Neural cell (in vitro differentiated cells): Measurements from ENCODE around the gene UBE2O. TPM values are rescaled to one million over a fixed set of nuclear protein-coding genes. Genes with fewer than 3 reads are reported as not detected.

Experiments
- H2AFZ ChIP-seq: fragments of 200-600, 300-800 bp; sonication (generic), shearing (Covaris generic); 2 replicates; pipeline ENCODE4 v1.6.0; 2014; ENCODE audit warnings: low read depth, mild to moderate bottlenecking, antibody characterized with exemption, low read length, moderate library complexity
- H3F3A ChIP-seq: fragments of 200-600 bp; shearing (Covaris generic); 2 replicates; pipeline ENCODE4 v1.6.1; 2016; ENCODE audit warnings: mild to moderate bottlenecking, moderate library complexity, mixed read lengths, antibody characterized with exemption, low read length; ENCODE audit not compliant: insufficient read depth, poor library complexity, severe bottlenecking
- H3K27ac ChIP-seq: fragments of 200-600, 300-800 bp; sonication (generic), shearing (Covaris generic); 2 replicates; pipeline ENCODE4 v1.5.1; 2014; ENCODE audit warnings: mild to moderate bottlenecking, low read length, moderate library complexity
- H3K27me3 ChIP-seq: fragments of 300-800, 200-600 bp; sonication (generic), shearing (Covaris generic); 2 replicates; pipeline ENCODE4 v1.6.0; 2014; ENCODE audit warnings: mild to moderate bottlenecking, low read depth, low read length, moderate library complexity; ENCODE audit not compliant: insufficient read depth
- H3K36me3 ChIP-seq: fragments of 300-800, 200-600 bp; sonication (generic), shearing (Covaris generic); 2 replicates; pipeline ENCODE4 v1.5.1; 2014; ENCODE audit warnings: mild to moderate bottlenecking, antibody characterized with exemption, low read length, moderate library complexity; ENCODE audit not compliant: insufficient read depth
- H3K4me2 ChIP-seq: fragments of 300-800, 200-600 bp; sonication (generic), shearing (Covaris generic); 2 replicates; pipeline ENCODE4 v1.6.0; 2014; ENCODE audit warnings: mild to moderate bottlenecking, low read length
- H3K4me3 ChIP-seq: fragments of 300-800, 200-600 bp; sonication (generic), shearing (Covaris generic); 2 replicates; pipeline ENCODE4 v1.5.1; 2014; ENCODE audit warnings: mild to moderate bottlenecking, low read length, moderate library complexity
- H3K79me2 ChIP-seq: fragments of 200-600 bp; shearing (Covaris generic); replicated peaks from 2 replicates; pipeline ENCODE4 v1.6.0; 2014; ENCODE audit warnings: mild to moderate bottlenecking, low read length, moderate library complexity; ENCODE audit not compliant: insufficient read depth
- H3K9ac ChIP-seq: fragments of 300-800, 200-600 bp; sonication (generic), shearing (Covaris generic); 2 replicates; pipeline ENCODE4 v1.6.1; 2016; ENCODE audit warnings: mild to moderate bottlenecking, low read length, mixed read lengths
- H3K9me2 ChIP-seq: fragments of 200-600 bp; shearing (Covaris generic); 2 replicates; pipeline ENCODE4 v1.6.1; 2016; ENCODE audit warnings: mild to moderate bottlenecking, low read length, mixed read lengths; ENCODE audit not compliant: insufficient read depth
- H3K9me3 ChIP-seq: fragments of 200-600, 300-800 bp; sonication (generic), shearing (Covaris generic); 2 replicates; pipeline ENCODE4 v1.6.1; 2016; ENCODE audit warnings: mild to moderate bottlenecking, mixed run types, low read length, moderate library complexity, mixed read lengths
- H4K20me1 ChIP-seq: fragments of 200-600 bp; shearing (Covaris generic); 2 replicates; pipeline ENCODE4 v1.6.1; 2016; ENCODE audit warnings: mild to moderate bottlenecking, mixed run types; ENCODE audit not compliant: insufficient read depth
- EP300 ChIP-seq: fragments of 450-650 bp; conservative IDR thresholded peaks from 2 replicates; pipeline ENCODE4 v1.6.1; 2014; ENCODE audit warnings: antibody characterized with exemption, mild to moderate bottlenecking, moderate library complexity; ENCODE audit not compliant: poor library complexity, severe bottlenecking
- EZH2 ChIP-seq: fragments of 200-600, 300-800 bp; shearing (Covaris generic), sonication (generic); IDR thresholded peaks from 2 replicates; pipeline ENCODE4 v1.6.1; 2014; ENCODE audit warnings: antibody characterized with exemption, low read length, borderline replicate concordance, mild to moderate bottlenecking; ENCODE audit not compliant: insufficient read depth, poor library complexity, severe bottlenecking
- MXI1 ChIP-seq: fragments of 450-650 bp; conservative IDR thresholded peaks from 2 replicates; pipeline ENCODE4 v1.6.1; 2014; ENCODE audit warnings: antibody characterized with exemption, mild to moderate bottlenecking; ENCODE audit not compliant: poor library complexity, severe bottlenecking
- POLR2AphosphoS5 ChIP-seq: IDR thresholded peaks from 2 replicates; pipeline ENCODE4 v1.6.1; 2012
- RAD21 ChIP-seq: fragments of 450-650 bp; conservative IDR thresholded peaks from 2 replicates; pipeline ENCODE4 v1.6.1; 2014; ENCODE audit warnings: antibody characterized with exemption, mild to moderate bottlenecking, moderate library complexity
- SMC3 ChIP-seq: fragments of 450-650 bp; conservative IDR thresholded peaks from 2 replicates; pipeline ENCODE4 v1.6.1; 2014; ENCODE audit warnings: antibody characterized with exemption, mild to moderate bottlenecking, moderate library complexity; ENCODE audit not compliant: poor library complexity
- TAF1 ChIP-seq: IDR thresholded peaks from 2 replicates; pipeline ENCODE4 v1.6.1; 2012; ENCODE audit warnings: low read depth
- polyA plus RNA-seq: library from polyadenylated mRNA; depleted of rRNA; stranded (reverse); fragments of >200 nt; gene quantifications from 2 replicates; pipeline ENCODE4 v1.2.3, GENCODE V29; 2014
- TF ChIP-seq, protein P1 (sequence below): fragments of 450-650 bp; IDR thresholded peaks from 2 replicates; pipeline ENCODE4 v1.5.1; 2014; ENCODE audit warnings: antibody characterized with exemption, mild to moderate bottlenecking, moderate library complexity; ENCODE audit not compliant: poor library complexity, severe bottlenecking
- TF ChIP-seq, protein P2 (sequence below): IDR thresholded peaks from 2 replicates; pipeline ENCODE4 v1.6.1; 2012; ENCODE audit warnings: borderline replicate concordance

The UBE2O gene
- polyA plus RNA-seq, 1 donor from 2014 or later = 28.0 TPM

DNA sequence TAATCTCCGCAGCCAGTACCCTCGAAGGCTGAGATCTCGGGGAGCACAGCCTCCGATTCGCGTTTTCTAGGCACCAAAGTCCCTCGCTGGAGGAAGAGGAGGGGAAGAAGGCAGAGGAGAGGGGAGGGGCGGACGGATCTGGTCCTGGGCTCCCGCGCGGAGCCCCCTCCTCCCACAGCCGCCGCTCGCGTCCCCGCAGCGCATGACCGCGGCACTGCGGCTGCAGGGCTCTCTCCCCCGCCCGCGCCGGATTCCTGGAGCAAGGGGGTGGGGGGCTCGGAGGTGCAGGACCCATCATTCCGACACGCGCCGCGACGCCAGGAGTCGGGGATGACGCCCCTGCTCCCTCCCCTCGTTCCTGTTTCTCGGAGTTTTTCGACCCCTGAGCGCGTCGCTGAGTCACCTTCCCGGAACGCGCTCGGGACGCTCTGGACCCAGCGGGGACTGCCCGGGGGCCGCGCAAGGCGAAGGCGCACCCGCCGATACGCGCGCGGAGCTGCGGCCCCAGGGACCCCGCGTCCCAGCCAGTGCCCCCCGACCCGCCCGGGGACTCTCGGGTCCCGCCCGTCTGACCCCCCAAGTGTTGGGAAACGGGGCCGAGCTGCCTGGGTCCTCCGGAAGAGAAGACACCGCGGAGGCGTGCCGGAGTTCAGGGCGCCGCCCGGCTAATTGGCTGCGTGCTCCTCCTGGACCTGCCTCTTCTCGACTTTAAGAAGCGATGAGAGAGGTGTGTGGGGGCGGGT lies 70.0 kb downstream of the UBE2O start:
- no peaks in the 10 kb centered on the region for H3K9me3 ChIP-seq
- H2AFZ ChIP-seq = no peak overlapping the region
- H3K4me3 ChIP-seq = peak overlapping the region; percentile 73
- peaks cover 40% of the 10 kb centered on the region for H3K27me3 ChIP-seq
- peak overlapping the region; percentile 51 for H3K9ac ChIP-seq
- no peaks in the 10 kb centered on the region for H3K79me2 ChIP-seq
- peak overlapping the region; percentile 48 for H3K4me2 ChIP-seq
- H3K9me2 ChIP-seq = no peaks in the 10 kb centered on the region
- H4K20me1 ChIP-seq = no peaks in the 10 kb centered on the region
- no peak overlapping the region for H3K27ac ChIP-seq
- TF ChIP-seq EZH2 (no peak), TAF1 (peak; percentile 51)
- H3K36me3 ChIP-seq = no peaks in the 10 kb centered on the region
- no peaks in the 10 kb centered on the region for H3F3A ChIP-seq

DNA sequence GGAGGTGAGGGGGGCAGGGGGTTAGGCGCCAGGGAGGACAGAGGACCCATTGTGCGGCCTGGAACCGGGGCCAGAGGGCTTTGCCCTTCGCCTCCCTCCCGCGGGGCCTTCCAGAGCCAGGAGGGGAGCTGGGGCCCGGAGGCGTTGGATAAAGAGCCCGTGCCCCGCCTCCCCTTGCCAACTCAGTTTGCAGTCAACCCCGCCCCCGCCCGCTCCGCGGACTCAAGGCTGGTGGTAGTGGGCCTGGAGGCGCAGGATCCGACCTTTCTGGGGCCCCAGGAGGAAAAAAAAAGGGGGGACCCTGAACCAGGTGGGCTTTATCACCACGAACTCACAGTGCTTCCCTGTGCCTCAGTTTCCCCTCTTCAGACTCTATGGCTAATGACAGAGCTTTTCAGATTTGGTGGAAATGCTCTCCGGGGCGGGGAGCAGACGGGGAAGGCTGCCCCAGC lies 70.6 kb downstream of the UBE2O start:
- H3K79me2 ChIP-seq = no peaks in the 10 kb centered on the region
- no peak overlapping the region for H3K4me2 ChIP-seq
- H3K9ac ChIP-seq = no peak overlapping the region
- peak overlapping the region; percentile 73 for H3K4me3 ChIP-seq
- no peaks in the 10 kb centered on the region for H3K9me2 ChIP-seq
- H3K36me3 ChIP-seq = no peaks in the 10 kb centered on the region
- no peak overlapping the region for H2AFZ ChIP-seq
- H3K27ac ChIP-seq = no peak overlapping the region
- H3F3A ChIP-seq = no peaks in the 10 kb centered on the region
- no peaks in the 10 kb centered on the region for H4K20me1 ChIP-seq
- H3K27me3 ChIP-seq = peaks cover 40% of the 10 kb centered on the region
- no peaks in the 10 kb centered on the region for H3K9me3 ChIP-seq
- TF ChIP-seq RAD21 = no peak
- no peak for TF ChIP-seq EZH2
- TF ChIP-seq TAF1 = no peak
- no peak for TF ChIP-seq MXI1
- no peak for TF ChIP-seq POLR2AphosphoS5
- TF ChIP-seq, protein P1, sequence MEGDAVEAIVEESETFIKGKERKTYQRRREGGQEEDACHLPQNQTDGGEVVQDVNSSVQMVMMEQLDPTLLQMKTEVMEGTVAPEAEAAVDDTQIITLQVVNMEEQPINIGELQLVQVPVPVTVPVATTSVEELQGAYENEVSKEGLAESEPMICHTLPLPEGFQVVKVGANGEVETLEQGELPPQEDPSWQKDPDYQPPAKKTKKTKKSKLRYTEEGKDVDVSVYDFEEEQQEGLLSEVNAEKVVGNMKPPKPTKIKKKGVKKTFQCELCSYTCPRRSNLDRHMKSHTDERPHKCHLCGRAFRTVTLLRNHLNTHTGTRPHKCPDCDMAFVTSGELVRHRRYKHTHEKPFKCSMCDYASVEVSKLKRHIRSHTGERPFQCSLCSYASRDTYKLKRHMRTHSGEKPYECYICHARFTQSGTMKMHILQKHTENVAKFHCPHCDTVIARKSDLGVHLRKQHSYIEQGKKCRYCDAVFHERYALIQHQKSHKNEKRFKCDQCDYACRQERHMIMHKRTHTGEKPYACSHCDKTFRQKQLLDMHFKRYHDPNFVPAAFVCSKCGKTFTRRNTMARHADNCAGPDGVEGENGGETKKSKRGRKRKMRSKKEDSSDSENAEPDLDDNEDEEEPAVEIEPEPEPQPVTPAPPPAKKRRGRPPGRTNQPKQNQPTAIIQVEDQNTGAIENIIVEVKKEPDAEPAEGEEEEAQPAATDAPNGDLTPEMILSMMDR = no peak
- TF ChIP-seq SMC3 = no peak
- TF ChIP-seq EP300 = no peak
- TF ChIP-seq, protein P2, sequence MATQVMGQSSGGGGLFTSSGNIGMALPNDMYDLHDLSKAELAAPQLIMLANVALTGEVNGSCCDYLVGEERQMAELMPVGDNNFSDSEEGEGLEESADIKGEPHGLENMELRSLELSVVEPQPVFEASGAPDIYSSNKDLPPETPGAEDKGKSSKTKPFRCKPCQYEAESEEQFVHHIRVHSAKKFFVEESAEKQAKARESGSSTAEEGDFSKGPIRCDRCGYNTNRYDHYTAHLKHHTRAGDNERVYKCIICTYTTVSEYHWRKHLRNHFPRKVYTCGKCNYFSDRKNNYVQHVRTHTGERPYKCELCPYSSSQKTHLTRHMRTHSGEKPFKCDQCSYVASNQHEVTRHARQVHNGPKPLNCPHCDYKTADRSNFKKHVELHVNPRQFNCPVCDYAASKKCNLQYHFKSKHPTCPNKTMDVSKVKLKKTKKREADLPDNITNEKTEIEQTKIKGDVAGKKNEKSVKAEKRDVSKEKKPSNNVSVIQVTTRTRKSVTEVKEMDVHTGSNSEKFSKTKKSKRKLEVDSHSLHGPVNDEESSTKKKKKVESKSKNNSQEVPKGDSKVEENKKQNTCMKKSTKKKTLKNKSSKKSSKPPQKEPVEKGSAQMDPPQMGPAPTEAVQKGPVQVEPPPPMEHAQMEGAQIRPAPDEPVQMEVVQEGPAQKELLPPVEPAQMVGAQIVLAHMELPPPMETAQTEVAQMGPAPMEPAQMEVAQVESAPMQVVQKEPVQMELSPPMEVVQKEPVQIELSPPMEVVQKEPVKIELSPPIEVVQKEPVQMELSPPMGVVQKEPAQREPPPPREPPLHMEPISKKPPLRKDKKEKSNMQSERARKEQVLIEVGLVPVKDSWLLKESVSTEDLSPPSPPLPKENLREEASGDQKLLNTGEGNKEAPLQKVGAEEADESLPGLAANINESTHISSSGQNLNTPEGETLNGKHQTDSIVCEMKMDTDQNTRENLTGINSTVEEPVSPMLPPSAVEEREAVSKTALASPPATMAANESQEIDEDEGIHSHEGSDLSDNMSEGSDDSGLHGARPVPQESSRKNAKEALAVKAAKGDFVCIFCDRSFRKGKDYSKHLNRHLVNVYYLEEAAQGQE = no peak
